H1 (cell line): ENCODE data around the gene ISLR2. TPM values are rescaled to one million over a fixed set of nuclear protein-coding genes. Genes with fewer than 3 reads are reported as not detected.

Source experiments
- BRCA1 ChIP-seq: IDR thresholded peaks from 2 replicates; pipeline ENCODE4 v1.6.1; 2012; ENCODE audit warnings: low read depth, low read length, improper control_type of control experiment
- CBX8 ChIP-seq: fragments of 300-800, 300-1000 bp; sonication (generic); IDR thresholded peaks from 2 replicates; pipeline ENCODE4 v1.7.1; 2016; ENCODE audit warnings: low read depth, low read length, borderline replicate concordance
- CTBP2 ChIP-seq: IDR thresholded peaks from 2 replicates; pipeline ENCODE4 v1.7.0; 2011; ENCODE audit warnings: borderline replicate concordance, mild to moderate bottlenecking, moderate library complexity, mixed read lengths, low read length; ENCODE audit not compliant: insufficient read depth, insufficient read length
- EP300 ChIP-seq, 2 experiments: IDR thresholded peaks; 1 replicate in 1 of 2; 2 replicates in 1 of 2; pipeline ENCODE4 v1.6.1; 2011 to 2012; ENCODE audit warnings: low read depth in 2 of 2, low read length in 2 of 2, mild to moderate bottlenecking in 2 of 2, borderline replicate concordance in 1 of 2, inconsistent platforms in 1 of 2, moderate library complexity in 1 of 2
- KDM1A ChIP-seq: fragments of 200-600, 300-600 bp; sonication (generic); IDR thresholded peaks from 2 replicates; pipeline ENCODE4 v1.7.1; 2016; ENCODE audit warnings: mild to moderate bottlenecking, low read length, borderline replicate concordance
- NANOG ChIP-seq: IDR thresholded peaks from 2 replicates; pipeline ENCODE4 v1.6.1; 2011; ENCODE audit warnings: low read length, low read depth, mild to moderate bottlenecking, inconsistent platforms; ENCODE audit not compliant: insufficient read depth, poor library complexity, severe bottlenecking
- RFX5 ChIP-seq: IDR thresholded peaks from 2 replicates; pipeline ENCODE4 v1.6.1; 2011; ENCODE audit warnings: low read depth, low read length, improper control_type of control experiment, borderline replicate concordance
- SIN3A ChIP-seq, 2 experiments: IDR thresholded peaks in 1 of 2; conservative IDR thresholded peaks in 1 of 2; 2 replicates each; pipeline ENCODE4 v1.6.1; 2011 to 2012; ENCODE audit warnings: low read length in 2 of 2, improper control_type of control experiment in 1 of 2, low read depth in 1 of 2, mild to moderate bottlenecking in 1 of 2
- SP1 ChIP-seq: IDR thresholded peaks from 2 replicates; pipeline ENCODE4 v1.6.1; 2011; ENCODE audit warnings: low read depth, low read length
- YY1 ChIP-seq: IDR thresholded peaks from 2 replicates; pipeline ENCODE4 v1.6.1; 2011; ENCODE audit warnings: low read depth, mild to moderate bottlenecking, low read length
- polyA plus RNA-seq, 7 experiments: library from polyadenylated mRNA; depleted of rRNA in 3 of 7; stranded (reverse) in 5 of 7; unstranded in 2 of 7; fragments of >200 nt in 5 of 7; fragments of 200-250 nt in 2 of 7; gene quantifications; 1 replicate in 5 of 7; 2 replicates in 1 of 7; 4 replicates in 1 of 7; pipeline versions ENCODE4 v1.2.1 to v1.2.3, GENCODE V29; 2011 to 2013; ENCODE audit warnings: missing spikeins in 2 of 7, mixed read lengths in 2 of 7
- total RNA-seq: library from RNA; stranded (reverse); fragmentation: NEBNext Ultra II Directional; extraction: Animal tissue kit (Norgen Biotek cat#: 25700); gene quantifications from 2 replicates; pipeline ENCODE4 v1.2.1, GENCODE V29; 2021

The ISLR2 gene
- total and polyA plus RNA-seq, 2 of the 8 experiments (the other 6 are each of a cell fraction or from before 2014, with no cell fraction given): 0.47 to 0.58 TPM

DNA sequence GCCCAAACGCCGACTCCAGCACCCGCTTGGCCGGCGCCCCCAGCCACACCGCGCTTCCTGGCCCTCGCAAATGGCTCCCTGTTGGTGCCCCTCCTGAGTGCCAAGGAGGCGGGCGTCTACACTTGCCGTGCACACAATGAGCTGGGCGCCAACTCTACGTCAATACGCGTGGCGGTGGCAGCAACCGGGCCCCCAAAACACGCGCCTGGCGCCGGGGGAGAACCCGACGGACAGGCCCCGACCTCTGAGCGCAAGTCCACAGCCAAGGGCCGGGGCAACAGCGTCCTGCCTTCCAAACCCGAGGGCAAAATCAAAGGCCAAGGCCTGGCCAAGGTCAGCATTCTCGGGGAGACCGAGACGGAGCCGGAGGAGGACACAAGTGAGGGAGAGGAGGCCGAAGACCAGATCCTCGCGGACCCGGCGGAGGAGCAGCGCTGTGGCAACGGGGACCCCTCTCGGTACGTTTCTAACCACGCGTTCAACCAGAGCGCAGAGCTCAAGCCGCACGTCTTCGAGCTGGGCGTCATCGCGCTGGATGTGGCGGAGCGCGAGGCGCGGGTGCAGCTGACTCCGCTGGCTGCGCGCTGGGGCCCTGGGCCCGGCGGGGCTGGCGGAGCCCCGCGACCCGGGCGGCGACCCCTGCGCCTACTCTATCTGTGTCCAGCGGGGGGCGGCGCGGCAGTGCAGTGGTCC lies 3.5 kb downstream of the ISLR2 start (continued):
- TF ChIP-seq SIN3A (conservative IDR thresholded peaks at IDR 0.05 in 1 of 2, IDR thresholded peaks at IDR 0.05 in 1 of 2; ENCODE audit: low read depth in 1 of 2, low read length in 2 of 2) (no peak), SP1 (no peak), EP300 (IDR thresholded peaks at IDR 0.05; ENCODE audit: borderline replicate concordance in 1 of 2, low read depth in 2 of 2, low read length in 2 of 2) (no peak), CBX8 (peak; percentile 5; the same call in 1 of the 2 replicates), YY1 (no peak), RFX5 (no peak), KDM1A (no peak), NANOG (no peak), BRCA1 (no peak), CTBP2 (no peak)
